ENCODE data around the gene NFYC.

Gene NFYC

GRCh38 chr1:40663324-40664166, 28.0 kb upstream of the NFYC start:
- peak; percentile 62 for DNase-seq (ENCODE audit: low read depth, low spot score)
- H3K4me3 ChIP-seq (ENCODE audit: low read length): 0 out of 2 replicates have a peak overlapping the region, but pooled peaks have one; percentile 9

GRCh38 chr1:40664167-40664537, 27.4 kb upstream of the NFYC start:
- H3K4me3 ChIP-seq (ENCODE audit: low read length): no peak overlapping the region

GRCh38 chr1:40664791-40665190, 26.7 kb upstream of the NFYC start:
- no peak for DNase-seq (ENCODE audit: low read depth, low spot score)
- H3K4me3 ChIP-seq (ENCODE audit: low read length): peak overlapping the region; percentile 64

More at GRCh38 chr1:40664167-40664537, 27.4 kb upstream of the NFYC start:
- DNase-seq (ENCODE audit: low read depth, low spot score): no peak

GRCh38 chr1:40665335-40666171, 26.0 kb upstream of the NFYC start, which contains the start of gene RIMS3:
Gene RIMS3 (minus strand): TSS chr1:40665682. CDS start chr1:40641925, 23,757 bp downstream.
- DNase-seq (ENCODE audit: low read depth, low spot score): peak; percentile 43
- H3K4me3 ChIP-seq (ENCODE audit: low read length): peak within 1 kb of the TSS; percentile 64

- peak overlapping the region; percentile 36 for H3K4me3 ChIP-seq (ENCODE audit: low read length)
- peak; percentile 75 for DNase-seq (ENCODE audit: low read depth, low spot score)
These were observed 22.6 kb upstream of the NFYC start for GRCh38 chr1:40668769-40669525.

- no peak overlapping the region for H3K4me3 ChIP-seq (ENCODE audit: low read length)
- DNase-seq (ENCODE audit: low read depth, low spot score): no peak
These were observed 18.1 kb upstream of the NFYC start for GRCh38 chr1:40673452-40673851.

- DNase-seq (ENCODE audit: low read depth, low spot score): no peak
- no peak overlapping the region for H3K4me3 ChIP-seq (ENCODE audit: low read length)
These were observed 15.0 kb upstream of the NFYC start for GRCh38 chr1:40676501-40676900.

GRCh38 chr1:40679165-40679953, 12.1 kb upstream of the NFYC start:
- H3K4me3 ChIP-seq (ENCODE audit: low read length): no peak overlapping the region
- DNase-seq (ENCODE audit: low read depth, low spot score): no peak

GRCh38 chr1:40684669-40685068, 6.8 kb upstream of the NFYC start:
- DNase-seq (ENCODE audit: low read depth, low spot score): no peak
- H3K4me3 ChIP-seq (ENCODE audit: low read length): no peak overlapping the region

GRCh38 chr1:40687059-40687458, 4.4 kb upstream of the NFYC start:
- H3K4me3 ChIP-seq (ENCODE audit: low read length): no peak overlapping the region
- no peak for DNase-seq (ENCODE audit: low read depth, low spot score)

- DNase-seq (ENCODE audit: low read depth, low spot score): no peak
- no peak overlapping the region for H3K4me3 ChIP-seq (ENCODE audit: low read length)
These were observed 3.8 kb upstream of the NFYC start for GRCh38 chr1:40687661-40688060.

GRCh38 chr1:40689737-40690136, 1.8 kb upstream of the NFYC start:
- no peak for DNase-seq (ENCODE audit: low read depth, low spot score)
- no peak overlapping the region for H3K4me3 ChIP-seq (ENCODE audit: low read length)

GRCh38 chr1:40690771-40691537, 550 bp upstream of the NFYC start:
- H3K4me3 ChIP-seq (ENCODE audit: low read length): peak overlapping the region; percentile 95
- DNase-seq (ENCODE audit: low read depth, low spot score): no peak

GRCh38 chr1:40692429-40692895, 958 bp downstream of the NFYC start:
- no peak for DNase-seq (ENCODE audit: low read depth, low spot score)

GRCh38 chr1:40693425-40693824, 1.9 kb downstream of the NFYC start:
- no peak overlapping the region for H3K4me3 ChIP-seq (ENCODE audit: low read length)
- DNase-seq (ENCODE audit: low read depth, low spot score): no peak

More at GRCh38 chr1:40692429-40692895, 958 bp downstream of the NFYC start:
- peak overlapping the region; percentile 95 for H3K4me3 ChIP-seq (ENCODE audit: low read length)

GRCh38 chr1:40694353-40694874, 2.9 kb downstream of the NFYC start:
- no peak for DNase-seq (ENCODE audit: low read depth, low spot score)
- no peak overlapping the region for H3K4me3 ChIP-seq (ENCODE audit: low read length)

- no peak overlapping the region for H3K4me3 ChIP-seq (ENCODE audit: low read length)
- DNase-seq (ENCODE audit: low read depth, low spot score): no peak
These were observed 4.8 kb downstream of the NFYC start for GRCh38 chr1:40696294-40696693.

GRCh38 chr1:40697436-40697835, 5.9 kb downstream of the NFYC start:
- DNase-seq (ENCODE audit: low read depth, low spot score): no peak
- H3K4me3 ChIP-seq (ENCODE audit: low read length): no peak overlapping the region

Measured in Jurkat, Clone E6-1 (cell line).